HG03520 (cell line): Measurements from ENCODE around the gene HCST.
"Not testable (repeated sequence)": the region's sequence is repeated elsewhere in the genome, so short reads cannot be mapped to it uniquely, and the experiment has no call there.

Source experiments
- ATAC-seq: cut with Tn5 transposase; IDR thresholded peaks from one replicate; pipeline ENCODE4 v1.9.1; 2021; ENCODE audit warnings: mild to moderate bottlenecking, moderate library complexity; ENCODE audit not compliant: unreplicated experiment

HCST gene

GRCh38 chr19:35901854-35902661, at the start of gene HCST:
Gene HCST, plus strand, starts transcription at chr19:35902529. Its CDS starts 65 bp downstream, at chr19:35902594.
- ATAC-seq: no peak

GRCh38 chr19:35853038-35853756, 49.1 kb upstream of the HCST start:
- ATAC-seq: no peak

- no peak for ATAC-seq
These were observed 45.7 kb upstream of the HCST start, which contains the start of gene KIRREL2 for GRCh38 chr19:35856546-35857149. Gene KIRREL2, plus strand, starts transcription at chr19:35856911. Its CDS starts 209 bp downstream, at chr19:35857120.

- no peak for ATAC-seq
These were observed 44.0 kb upstream of the HCST start for GRCh38 chr19:35858311-35858710.

- no peak for ATAC-seq
These were observed 42.9 kb upstream of the HCST start for GRCh38 chr19:35859414-35859813.

GRCh38 chr19:35860436-35860817, 41.9 kb upstream of the HCST start:
- ATAC-seq: no peak

- ATAC-seq: no peak
These were observed 41.3 kb upstream of the HCST start for GRCh38 chr19:35860818-35861639.

- ATAC-seq: no peak
These were observed 40.6 kb upstream of the HCST start for GRCh38 chr19:35861640-35862160.

GRCh38 chr19:35862528-35862927, 39.8 kb upstream of the HCST start:
- no peak for ATAC-seq

GRCh38 chr19:35863018-35863417, 39.3 kb upstream of the HCST start:
- no peak for ATAC-seq

GRCh38 chr19:35868172-35868822, 34.0 kb upstream of the HCST start, which contains the start of gene APLP1:
Gene APLP1, plus strand, starts transcription at chr19:35868574. Its CDS starts 63 bp downstream, at chr19:35868637.
- ATAC-seq: no peak

- no peak for ATAC-seq
These were observed 33.5 kb upstream of the HCST start for GRCh38 chr19:35868823-35869326.

- ATAC-seq: no peak
These were observed 32.8 kb upstream of the HCST start for GRCh38 chr19:35869327-35870123.

- ATAC-seq: not testable (repeated sequence)
These were observed 32.1 kb upstream of the HCST start for GRCh38 chr19:35870124-35870736.

- ATAC-seq: no peak
These were observed 31.5 kb upstream of the HCST start for GRCh38 chr19:35870798-35871197.

GRCh38 chr19:35871611-35872010, 30.7 kb upstream of the HCST start:
- ATAC-seq: no peak

GRCh38 chr19:35872180-35872579, 30.1 kb upstream of the HCST start:
- no peak for ATAC-seq

- ATAC-seq: no peak
These were observed 27.9 kb upstream of the HCST start for GRCh38 chr19:35874392-35874930.
